GM11168 (cell line): ENCODE data around the gene C2CD2.

Experiments
- in situ Hi-C: fragments of 300-500 bp; cut with MboI; formaldehyde crosslinking; loops from one replicate; pipeline ENCODE4 v1.12.0; 2022; ENCODE audit warnings: low sequenced_read_pairs; ENCODE audit not compliant: unreplicated experiment

Gene C2CD2

GRCh38 chr21:41894922-41895557 is 58.8 kb downstream of the C2CD2 start:
- in situ Hi-C loops: no loop called here

GRCh38 chr21:41894511-41894910 is 59.3 kb downstream of the C2CD2 start:
- in situ Hi-C loops: no loop called here

DNA sequence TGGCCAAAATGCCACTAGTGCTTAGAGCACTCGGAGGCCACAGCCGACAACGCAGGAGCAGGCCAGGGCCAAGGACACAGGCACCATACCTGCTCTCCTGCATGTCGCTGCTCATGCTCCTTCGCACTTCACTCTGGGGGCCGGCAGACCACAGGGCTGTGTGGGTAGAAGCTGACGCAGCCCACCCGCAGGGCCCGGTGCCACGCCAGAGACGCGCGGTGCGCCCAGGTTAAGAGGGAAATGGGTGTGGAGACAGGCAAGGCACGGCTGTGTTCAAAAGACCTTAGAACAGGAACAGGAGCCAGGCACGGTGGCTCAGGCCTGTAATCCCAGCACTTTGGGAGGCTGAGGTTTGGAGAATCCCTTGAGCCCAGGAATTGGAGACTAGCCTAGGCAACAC is 61.1 kb downstream of the C2CD2 start:
- in situ Hi-C loops: no loop called here

- in situ Hi-C loops: no loop called here
Observed at GRCh38 chr21:41891132-41891531, 62.7 kb downstream of the C2CD2 start.

GRCh38 chr21:41890355-41890754 is 63.5 kb downstream of the C2CD2 start:
- in situ Hi-C loops: no loop called here

GRCh38 chr21:41888749-41889376 is 65.0 kb downstream of the C2CD2 start:
- in situ Hi-C loops: no loop called here

- in situ Hi-C loops: no loop called here
Observed at GRCh38 chr21:41887667-41888066, 66.2 kb downstream of the C2CD2 start.

GRCh38 chr21:41886328-41886727 is 67.5 kb downstream of the C2CD2 start:
- in situ Hi-C loops: no loop called here

DNA sequence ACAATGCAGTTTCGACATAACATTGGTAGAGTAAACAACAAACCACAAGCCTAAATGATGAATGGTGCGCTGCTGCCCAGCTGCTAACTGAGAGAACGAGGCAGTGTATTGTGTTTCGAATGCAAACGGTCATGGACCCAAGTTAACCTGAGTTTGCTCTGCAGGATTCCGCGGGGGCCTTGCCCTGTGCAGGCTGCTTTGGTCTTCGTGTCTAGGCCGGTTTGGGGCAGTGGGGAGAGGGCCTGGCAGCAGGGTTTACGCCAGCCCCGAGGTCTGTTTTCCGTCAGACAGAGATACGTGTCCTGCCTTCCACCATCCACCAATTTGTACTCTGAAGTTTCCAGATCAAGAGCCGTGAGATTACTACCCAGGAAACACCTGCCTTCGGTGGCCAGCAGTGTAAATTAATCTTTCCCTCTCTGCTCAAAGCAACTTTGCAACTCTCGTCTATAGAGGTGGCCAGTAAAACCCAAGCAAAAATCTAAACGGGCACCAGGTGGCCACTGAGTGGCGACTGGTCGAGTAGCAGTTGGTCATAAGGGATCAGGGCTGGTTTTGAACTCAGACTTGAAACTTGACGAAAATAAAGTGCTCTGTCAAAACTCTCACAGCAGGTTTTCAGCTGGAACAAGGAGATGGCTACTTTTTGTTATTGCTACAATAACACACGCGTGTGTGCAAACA is 68.3 kb downstream of the C2CD2 start:
- in situ Hi-C loops: no loop called here

GRCh38 chr21:41884501-41885030 is 69.3 kb downstream of the C2CD2 start:
- in situ Hi-C loops: no loop called here

DNA sequence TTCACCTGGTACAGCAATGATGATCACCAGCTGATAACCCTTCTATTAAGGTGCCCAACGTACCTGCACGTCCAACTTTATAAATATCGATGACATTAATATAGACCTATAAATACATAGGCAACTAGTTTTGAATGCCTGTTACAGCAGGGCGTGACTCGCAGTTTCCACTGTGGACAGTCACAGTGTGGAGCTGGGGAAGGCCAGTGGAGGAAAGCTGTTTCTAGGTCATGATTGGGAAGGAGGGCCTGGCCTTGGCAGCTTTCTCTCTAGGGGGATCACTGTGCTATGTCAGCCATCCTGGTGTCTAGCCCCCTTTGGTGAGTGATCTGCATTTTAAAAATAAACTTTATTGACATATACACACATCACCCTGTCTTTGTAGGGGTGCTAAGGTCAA is 70.2 kb downstream of the C2CD2 start:
- in situ Hi-C loops: no loop called here

- in situ Hi-C loops: no loop called here
Observed at GRCh38 chr21:41881051-41881450, 72.8 kb downstream of the C2CD2 start.

DNA sequence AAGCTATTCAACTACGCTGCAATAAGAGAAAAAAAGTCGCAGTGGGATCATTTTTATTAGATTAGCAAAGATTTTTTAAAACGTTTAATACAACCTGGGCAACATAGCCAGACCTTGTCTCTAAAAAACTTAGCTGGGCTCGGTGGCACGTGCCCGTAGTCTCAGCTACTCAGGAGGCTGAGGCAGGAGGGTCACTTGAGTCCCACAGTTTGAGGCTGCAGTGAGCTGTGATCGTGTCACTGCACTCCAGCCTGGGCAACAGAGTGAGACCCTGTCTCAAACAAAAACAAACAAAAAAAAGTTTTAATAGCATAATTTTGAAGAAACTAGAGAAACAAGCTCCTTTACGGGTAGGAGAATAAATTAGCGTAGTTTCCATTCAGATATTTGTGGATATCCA is 73.7 kb downstream of the C2CD2 start:
- in situ Hi-C loops: no loop called here

DNA sequence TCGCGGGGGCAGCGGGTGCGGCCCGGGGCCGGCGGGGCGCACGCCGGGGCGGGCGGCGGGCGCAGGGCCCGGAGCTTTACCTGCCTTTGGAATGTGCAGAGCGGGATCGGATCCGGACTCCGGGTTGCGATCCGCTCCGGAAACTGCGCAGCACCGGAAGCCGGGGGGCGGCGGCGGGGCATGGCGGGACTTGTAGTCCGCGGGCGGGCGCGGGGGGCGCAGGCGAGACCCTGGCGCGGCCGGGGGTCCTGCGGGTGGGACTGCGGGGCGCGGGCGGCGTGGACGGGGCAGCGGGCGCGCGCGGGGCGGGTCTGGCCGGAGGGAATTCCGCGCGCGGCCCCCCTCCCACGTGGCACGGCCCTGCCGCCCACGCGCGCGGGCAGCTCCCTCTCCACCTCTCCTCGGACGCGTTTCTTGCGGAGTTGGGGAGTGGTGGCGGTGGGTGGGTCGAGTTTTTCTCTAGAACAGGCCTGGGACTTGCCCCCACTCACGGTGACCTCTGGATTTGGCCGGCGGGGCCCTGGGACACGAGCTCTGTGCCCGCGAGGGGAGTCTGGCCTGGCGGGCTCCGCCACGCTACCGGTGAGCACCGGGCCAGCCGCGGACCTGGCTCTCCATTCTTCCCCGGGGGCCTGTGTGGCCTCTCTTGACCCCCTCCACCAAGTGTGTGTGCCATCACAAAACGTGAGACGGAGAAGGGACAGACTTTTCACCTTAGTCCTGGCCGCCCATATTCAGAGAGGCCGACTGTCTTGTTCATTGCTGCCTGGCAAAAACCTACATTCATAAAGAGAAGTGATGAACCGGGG is 74.4 kb downstream of the C2CD2 start, which contains the start of gene PRDM15:
TSS of gene PRDM15 (minus strand) at position 155 of the 809 bp plus-strand sequence. CDS start 18,981 bp downstream, outside the sequence.
- in situ Hi-C loops: no loop called here

DNA sequence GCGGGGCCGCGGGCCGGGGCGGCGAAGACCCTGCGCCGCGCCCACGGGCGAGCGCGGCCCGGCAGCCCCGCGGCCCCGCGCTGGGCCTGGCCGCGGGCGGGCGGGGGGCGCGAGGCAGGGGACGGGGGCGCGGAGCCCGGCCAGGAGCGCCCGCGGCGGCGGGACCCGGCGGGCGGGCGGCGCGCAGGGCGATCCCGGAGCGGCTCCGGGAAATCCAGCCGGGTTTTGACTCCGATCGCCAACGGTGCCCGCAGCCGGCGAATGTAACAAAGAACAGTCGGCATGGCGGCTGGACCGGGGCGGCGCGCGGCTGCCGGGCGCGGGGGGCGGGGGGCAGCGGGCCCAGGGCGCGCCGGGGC is 75.0 kb downstream of the C2CD2 start:
- in situ Hi-C loops: no loop called here

DNA sequence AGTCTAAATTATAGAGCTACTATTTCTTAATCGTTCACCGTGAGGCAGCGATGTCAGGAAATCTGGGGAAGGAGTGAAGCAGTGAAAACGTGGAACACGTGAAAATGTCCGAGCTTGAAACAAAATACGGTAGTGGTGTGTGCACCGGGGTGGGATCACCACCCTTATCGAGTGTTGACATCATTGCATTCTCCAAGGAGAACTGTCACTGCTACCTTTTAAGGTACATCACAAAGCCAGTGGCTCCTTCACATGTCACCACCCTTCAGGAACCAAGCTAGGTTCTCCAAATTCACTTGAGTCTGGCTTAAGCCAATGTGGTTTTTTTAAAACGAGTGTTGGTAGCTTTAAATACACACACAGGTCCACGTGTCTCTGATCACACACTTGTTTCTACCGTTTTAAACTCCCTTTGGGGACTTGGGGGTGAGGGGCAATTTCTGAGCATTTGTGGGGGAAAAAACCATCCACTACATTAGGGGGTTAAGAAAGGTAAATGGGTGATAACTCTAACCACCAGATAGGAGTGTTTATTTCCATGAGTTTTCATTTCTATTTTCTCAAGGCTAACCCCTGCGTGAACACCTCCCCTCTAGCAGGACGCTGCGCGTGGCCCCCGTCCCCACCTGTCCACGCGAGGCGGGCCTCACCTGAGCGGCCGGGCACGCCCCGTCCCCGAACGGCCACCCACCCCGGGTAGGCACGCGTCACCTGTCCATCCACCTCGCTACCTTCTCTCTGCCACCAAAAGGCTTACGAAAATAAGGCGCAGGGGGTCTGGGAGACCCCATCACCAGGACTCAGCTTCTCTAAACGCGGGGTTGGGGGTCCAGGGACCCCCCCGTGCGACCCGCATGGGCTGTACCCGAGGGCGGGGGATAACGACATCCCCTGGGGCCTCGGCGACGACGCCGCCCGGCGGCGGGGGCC is 75.7 kb downstream of the C2CD2 start:
- in situ Hi-C loops: no loop called here

- in situ Hi-C loops: no loop called here
Observed at GRCh38 chr21:41876928-41877652, 76.7 kb downstream of the C2CD2 start.

DNA sequence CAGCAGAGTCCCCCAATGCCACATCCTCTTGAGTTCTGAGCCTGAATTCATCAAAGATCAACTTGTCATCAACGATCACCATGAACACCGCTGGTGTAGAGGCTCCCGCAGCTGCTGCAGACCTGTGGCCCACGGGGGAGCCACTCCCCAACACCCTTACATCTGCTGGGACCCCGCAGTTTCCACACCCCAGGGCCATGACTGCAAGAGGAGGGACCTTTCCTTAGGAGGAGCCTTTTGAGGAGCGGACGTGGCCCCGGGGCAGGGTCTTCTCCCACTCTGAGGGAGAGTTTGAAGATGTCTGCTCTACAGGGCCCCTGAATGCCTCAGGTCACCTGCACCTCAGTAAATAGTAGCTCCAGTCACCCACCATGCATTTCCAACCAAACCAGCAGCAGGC is 77.4 kb downstream of the C2CD2 start:
- in situ Hi-C loops: no loop called here

- in situ Hi-C loops: no loop called here
Observed at GRCh38 chr21:41875086-41875485, 78.7 kb downstream of the C2CD2 start.
